ENCODE measurements around the gene UBXN11.
"Not testable (repeated sequence)": the region's sequence is repeated elsewhere in the genome, so short reads cannot be mapped to it uniquely, and the experiment has no call there.

UBXN11 gene

DNA sequence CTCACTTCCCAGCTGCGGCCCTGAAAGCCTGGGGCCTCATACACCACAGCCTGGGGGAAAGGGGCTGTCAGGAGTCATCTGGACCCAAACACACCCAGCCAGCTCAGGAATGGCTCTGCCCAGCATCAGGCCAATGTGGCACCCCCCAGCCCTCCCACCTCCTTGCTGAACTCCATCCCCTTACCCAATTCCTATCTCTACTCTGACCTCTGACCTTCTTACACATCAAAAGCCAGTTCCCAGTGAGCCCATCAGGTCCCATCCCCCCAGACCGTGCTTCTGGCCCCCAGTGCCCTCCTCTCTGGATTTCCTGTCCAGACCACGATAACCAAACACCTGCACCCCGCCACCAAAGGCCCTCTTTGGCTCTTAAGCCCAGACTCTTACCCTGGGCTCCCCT, 31.2 kb upstream of the UBXN11 start:
- Histone ChIP-seq H3K9me3 (ENCODE audit: insufficient read depth, low read length) (no peaks in the 10 kb centered on the region), H2AFZ (ENCODE audit: low read depth, low read length) (no peak overlapping the region), H3K4me1 (ENCODE audit: low read length) (peaks cover 3% of the 10 kb centered on the region; the same call in 1 of the 2 replicates), H3K9ac (ENCODE audit: low read length) (no peak overlapping the region), H3K4me2 (ENCODE audit: low read length) (no peak overlapping the region), H3K4me3 (ENCODE audit: low read length) (no peak overlapping the region), H3K79me2 (ENCODE audit: low read length) (no peaks in the 10 kb centered on the region), H3K27ac (ENCODE audit: low read length) (no peak overlapping the region), H4K20me1 (ENCODE audit: insufficient read depth, low read length) (no peaks in the 10 kb centered on the region), H3K27me3 (ENCODE audit: low read depth, low read length) (no peaks in the 10 kb centered on the region), H3K36me3 (replicated peaks; ENCODE audit: low read depth, low read length) (no peaks in the 10 kb centered on the region)
- TF ChIP-seq, protein P1, sequence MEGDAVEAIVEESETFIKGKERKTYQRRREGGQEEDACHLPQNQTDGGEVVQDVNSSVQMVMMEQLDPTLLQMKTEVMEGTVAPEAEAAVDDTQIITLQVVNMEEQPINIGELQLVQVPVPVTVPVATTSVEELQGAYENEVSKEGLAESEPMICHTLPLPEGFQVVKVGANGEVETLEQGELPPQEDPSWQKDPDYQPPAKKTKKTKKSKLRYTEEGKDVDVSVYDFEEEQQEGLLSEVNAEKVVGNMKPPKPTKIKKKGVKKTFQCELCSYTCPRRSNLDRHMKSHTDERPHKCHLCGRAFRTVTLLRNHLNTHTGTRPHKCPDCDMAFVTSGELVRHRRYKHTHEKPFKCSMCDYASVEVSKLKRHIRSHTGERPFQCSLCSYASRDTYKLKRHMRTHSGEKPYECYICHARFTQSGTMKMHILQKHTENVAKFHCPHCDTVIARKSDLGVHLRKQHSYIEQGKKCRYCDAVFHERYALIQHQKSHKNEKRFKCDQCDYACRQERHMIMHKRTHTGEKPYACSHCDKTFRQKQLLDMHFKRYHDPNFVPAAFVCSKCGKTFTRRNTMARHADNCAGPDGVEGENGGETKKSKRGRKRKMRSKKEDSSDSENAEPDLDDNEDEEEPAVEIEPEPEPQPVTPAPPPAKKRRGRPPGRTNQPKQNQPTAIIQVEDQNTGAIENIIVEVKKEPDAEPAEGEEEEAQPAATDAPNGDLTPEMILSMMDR (IDR thresholded peaks at IDR 0.05; ENCODE audit: low read depth, low read length), result no peak
- TF ChIP-seq EZH2phosphoT487 (IDR thresholded peaks at IDR 0.05; ENCODE audit: low read depth), result no peak

DNA sequence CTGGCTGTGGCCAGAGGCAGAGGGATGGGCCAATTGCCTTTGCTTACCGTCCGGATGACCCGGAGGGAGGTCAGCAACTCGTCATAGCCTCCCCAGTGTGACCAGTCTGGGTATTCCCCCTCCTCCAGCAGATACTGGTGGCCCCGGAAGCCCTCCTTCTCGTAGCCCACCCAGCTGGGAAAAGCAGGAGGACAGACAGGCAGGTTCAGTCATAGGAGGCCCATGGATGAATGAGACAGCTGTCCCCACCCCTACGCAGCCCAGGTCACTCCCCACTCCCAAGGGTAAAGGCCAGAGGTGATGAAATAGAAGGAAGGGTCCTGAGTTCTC, 30.7 kb upstream of the UBXN11 start:
- peaks cover 3% of the 10 kb centered on the region; the same call in 1 of the 2 replicates for H3K4me1 ChIP-seq (ENCODE audit: low read length)
- no peaks in the 10 kb centered on the region for H4K20me1 ChIP-seq (ENCODE audit: insufficient read depth, low read length)
- H3K4me2 ChIP-seq (ENCODE audit: low read length), result no peak overlapping the region
- H2AFZ ChIP-seq (ENCODE audit: low read depth, low read length), result no peak overlapping the region
- TF ChIP-seq EZH2phosphoT487 (IDR thresholded peaks at IDR 0.05; ENCODE audit: low read depth), result no peak
- TF ChIP-seq, protein P1 (IDR thresholded peaks at IDR 0.05; ENCODE audit: low read depth, low read length), result no peak
- H3K27me3 ChIP-seq (ENCODE audit: low read depth, low read length), result no peaks in the 10 kb centered on the region
- H3K9me3 ChIP-seq (ENCODE audit: insufficient read depth, low read length), result no peaks in the 10 kb centered on the region
- no peak overlapping the region for H3K9ac ChIP-seq (ENCODE audit: low read length)
- no peak overlapping the region for H3K4me3 ChIP-seq (ENCODE audit: low read length)
- H3K36me3 ChIP-seq (replicated peaks; ENCODE audit: low read depth, low read length), result no peaks in the 10 kb centered on the region
- no peak overlapping the region for H3K27ac ChIP-seq (ENCODE audit: low read length)
- no peaks in the 10 kb centered on the region for H3K79me2 ChIP-seq (ENCODE audit: low read length)

DNA sequence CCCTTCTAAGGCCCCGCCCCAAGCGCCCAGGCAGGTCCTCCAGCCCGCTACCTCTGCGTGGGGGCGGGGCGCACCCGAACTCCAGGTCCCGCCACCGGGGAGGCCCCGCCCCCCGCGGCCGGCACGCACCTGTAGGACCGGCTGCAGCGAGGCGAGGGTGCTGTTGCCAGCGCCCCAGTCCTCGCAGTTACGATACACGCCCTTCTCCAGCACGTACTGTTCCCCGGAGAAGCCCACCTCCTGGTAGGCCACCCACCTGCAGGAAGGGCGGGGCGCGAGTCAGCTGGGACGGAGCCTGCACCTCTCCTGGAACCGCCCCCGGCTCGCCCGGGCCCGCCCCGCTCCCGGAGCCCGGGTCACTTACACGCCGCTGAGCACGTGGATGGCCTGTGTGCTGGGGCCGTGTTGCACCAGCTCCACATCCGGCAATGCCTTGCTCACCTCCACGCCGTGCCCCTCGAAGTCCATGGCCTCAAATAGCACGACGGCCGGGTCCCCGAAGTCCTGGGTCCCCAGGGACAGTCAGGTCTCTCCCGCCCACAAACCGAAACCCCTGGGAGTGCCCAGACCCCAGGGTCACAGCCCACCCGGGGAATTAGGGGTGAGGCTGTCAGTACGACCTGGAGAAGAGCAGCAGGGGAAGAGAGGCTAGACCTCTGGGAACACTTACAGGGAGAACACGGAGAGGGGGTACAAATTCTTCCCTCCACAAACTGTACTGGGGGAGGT, 30.2 kb upstream of the UBXN11 start:
- Histone ChIP-seq H2AFZ (ENCODE audit: low read depth, low read length) (peak overlapping the region; percentile 47), H3K4me1 (ENCODE audit: low read length) (peaks cover 3% of the 10 kb centered on the region; the same call in 1 of the 2 replicates), H3K27ac (ENCODE audit: low read length) (no peak overlapping the region), H3K4me3 (ENCODE audit: low read length) (peak overlapping the region; percentile 78), H4K20me1 (ENCODE audit: insufficient read depth, low read length) (no peaks in the 10 kb centered on the region), H3K9ac (ENCODE audit: low read length) (peak overlapping the region; percentile 35; the same call in 1 of the 2 replicates), H3K79me2 (ENCODE audit: low read length) (no peaks in the 10 kb centered on the region), H3K9me3 (ENCODE audit: insufficient read depth, low read length) (no peaks in the 10 kb centered on the region), H3K27me3 (ENCODE audit: low read depth, low read length) (no peaks in the 10 kb centered on the region), H3K4me2 (ENCODE audit: low read length) (peak overlapping the region; percentile 96), H3K36me3 (replicated peaks; ENCODE audit: low read depth, low read length) (no peaks in the 10 kb centered on the region)
- TF ChIP-seq, protein P1 (IDR thresholded peaks at IDR 0.05; ENCODE audit: low read depth, low read length), result no peak
- no peak for TF ChIP-seq EZH2phosphoT487 (IDR thresholded peaks at IDR 0.05; ENCODE audit: low read depth)

DNA sequence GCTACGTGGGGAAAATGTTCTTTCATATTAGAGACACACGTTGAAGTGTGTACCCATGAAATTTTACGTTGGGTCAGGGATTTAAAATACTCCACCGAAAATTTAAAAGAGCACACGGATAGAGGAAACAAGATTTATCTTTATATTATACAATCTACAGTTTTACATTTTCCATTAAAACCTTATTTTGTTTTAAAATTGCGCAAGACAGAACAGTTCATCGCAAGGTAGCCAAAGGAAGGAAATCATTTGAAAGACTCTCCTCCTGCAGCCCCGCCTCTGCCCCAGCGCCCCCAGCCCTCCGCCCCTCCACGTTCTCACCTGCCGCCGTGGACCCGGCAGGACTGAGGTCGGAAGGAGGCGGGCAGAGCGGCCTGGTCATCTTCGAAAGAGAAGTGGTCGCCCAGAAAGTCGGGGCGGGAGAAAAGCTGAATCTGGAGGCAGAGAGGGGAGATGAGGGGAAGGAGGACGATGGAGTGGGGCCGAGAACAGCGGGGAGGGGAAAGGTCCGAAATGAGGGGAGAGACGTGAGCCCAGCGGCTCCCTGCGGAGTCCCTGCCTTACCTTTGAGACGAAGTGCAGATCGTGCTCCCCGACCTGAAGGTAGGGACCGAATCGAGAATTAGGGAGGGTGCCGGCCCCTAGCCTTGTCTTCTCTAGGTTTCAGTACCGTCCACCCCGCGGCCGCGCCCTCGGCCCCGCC, 29.5 kb upstream of the UBXN11 start:
- peak overlapping the region; percentile 35 for H3K9ac ChIP-seq (ENCODE audit: low read length)
- peaks cover 3% of the 10 kb centered on the region; the same call in 1 of the 2 replicates for H3K4me1 ChIP-seq (ENCODE audit: low read length)
- no peaks in the 10 kb centered on the region for H4K20me1 ChIP-seq (ENCODE audit: insufficient read depth, low read length)
- no peak overlapping the region for H3K27ac ChIP-seq (ENCODE audit: low read length)
- H3K36me3 ChIP-seq (replicated peaks; ENCODE audit: low read depth, low read length), result no peaks in the 10 kb centered on the region
- peak overlapping the region; percentile 47; the same call in 1 of the 2 replicates for H2AFZ ChIP-seq (ENCODE audit: low read depth, low read length)
- H3K9me3 ChIP-seq (ENCODE audit: insufficient read depth, low read length), result no peaks in the 10 kb centered on the region
- no peaks in the 10 kb centered on the region for H3K79me2 ChIP-seq (ENCODE audit: low read length)
- peak overlapping the region; percentile 96 for H3K4me2 ChIP-seq (ENCODE audit: low read length)
- H3K27me3 ChIP-seq (ENCODE audit: low read depth, low read length), result no peaks in the 10 kb centered on the region
- peak overlapping the region; percentile 78 for H3K4me3 ChIP-seq (ENCODE audit: low read length)
- no peak for TF ChIP-seq EZH2phosphoT487 (IDR thresholded peaks at IDR 0.05; ENCODE audit: low read depth)
- TF ChIP-seq, protein P1 (IDR thresholded peaks at IDR 0.05; ENCODE audit: low read depth, low read length), result no peak

DNA sequence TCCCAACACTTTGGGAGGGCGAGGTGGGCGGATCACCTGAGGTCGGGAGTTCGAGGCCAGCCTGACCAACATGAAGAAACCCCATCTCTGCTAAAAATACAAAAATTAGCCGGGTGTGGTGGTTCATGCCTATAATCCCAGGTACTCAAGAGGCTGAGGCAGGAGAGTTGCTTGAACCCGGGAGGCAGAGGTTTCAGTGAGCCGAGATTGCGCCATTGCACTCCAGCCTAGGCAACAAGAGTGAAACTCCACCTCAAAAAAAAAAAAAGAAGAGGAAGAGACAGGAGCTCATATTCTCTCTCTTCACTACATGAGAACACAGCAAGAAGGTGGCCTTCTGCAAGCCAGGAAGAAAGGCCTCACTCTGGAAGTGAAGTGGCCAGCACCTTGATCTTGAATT, 26.9 kb upstream of the UBXN11 start:
- not testable (repeated sequence) for H3K36me3 ChIP-seq (replicated peaks; ENCODE audit: low read depth, low read length); H3K27me3 ChIP-seq (ENCODE audit: low read depth, low read length); H3K4me1 ChIP-seq (ENCODE audit: low read length); H3K79me2 ChIP-seq (ENCODE audit: low read length); H2AFZ ChIP-seq (ENCODE audit: low read depth, low read length); H3K27ac ChIP-seq (ENCODE audit: low read length); H3K9ac ChIP-seq (ENCODE audit: low read length); H3K4me3 ChIP-seq (ENCODE audit: low read length); H3K9me3 ChIP-seq (ENCODE audit: insufficient read depth, low read length); H4K20me1 ChIP-seq (ENCODE audit: insufficient read depth, low read length); H3K4me2 ChIP-seq (ENCODE audit: low read length)

All from OCI-LY3 (cell line).